H9 (cell line): ENCODE data around the gene MED13L. TPM values are rescaled to one million over a fixed set of nuclear protein-coding genes. Genes with fewer than 3 reads are reported as not detected.

Experiments used
- DNase-seq: peaks from one replicate; pipeline ENCODE4 v3.0.0-alpha.2; 2017
- H2AFZ ChIP-seq: one replicate; pipeline ENCODE4 v1.6.1; 2013; ENCODE audit warnings: mild to moderate bottlenecking, low read length, control low read depth, moderate library complexity
- H2AK5ac ChIP-seq: 2 replicates; pipeline ENCODE4 v1.6.1; 2013; ENCODE audit warnings: low read length, control low read depth, mixed read lengths; ENCODE audit not compliant: insufficient read length
- H2BK120ac ChIP-seq: one replicate; pipeline ENCODE4 v1.6.1; 2013; ENCODE audit warnings: low read depth, mild to moderate bottlenecking, low read length, control low read depth, inconsistent platforms; ENCODE audit not compliant: poor library complexity, severe bottlenecking
- H2BK12ac ChIP-seq: 2 replicates; pipeline ENCODE4 v1.6.1; 2013; ENCODE audit warnings: low read length, control low read depth, mixed read lengths, low read depth; ENCODE audit not compliant: insufficient read length
- H2BK15ac ChIP-seq: 2 replicates; pipeline ENCODE4 v1.6.1; 2013; ENCODE audit warnings: low read depth, low read length, control low read depth
- H2BK20ac ChIP-seq: one replicate; pipeline ENCODE4 v1.6.1; 2013; ENCODE audit warnings: low read depth, mild to moderate bottlenecking, low read length, control low read depth, inconsistent platforms; ENCODE audit not compliant: poor library complexity, severe bottlenecking
- H2BK5ac ChIP-seq: 2 replicates; pipeline ENCODE4 v1.6.1; 2013; ENCODE audit warnings: low read length, control low read depth, mixed read lengths; ENCODE audit not compliant: insufficient read length
- H3K14ac ChIP-seq: 2 replicates; pipeline ENCODE4 v1.6.1; 2013; ENCODE audit warnings: low read length, control low read depth; ENCODE audit not compliant: insufficient read depth
- H3K18ac ChIP-seq: 2 replicates; pipeline ENCODE4 v1.6.1; 2013; ENCODE audit warnings: low read depth, mild to moderate bottlenecking, mixed read lengths, low read length, control low read depth; ENCODE audit not compliant: insufficient read length
- H3K23ac ChIP-seq: 2 replicates; pipeline ENCODE4 v1.6.1; 2013; ENCODE audit warnings: low read length, control low read depth, mixed read lengths, low read depth; ENCODE audit not compliant: insufficient read length
- H3K23me2 ChIP-seq: 2 replicates; pipeline ENCODE4 v1.6.1; 2013; ENCODE audit warnings: low read depth, mild to moderate bottlenecking, mixed read lengths, low read length, control low read depth; ENCODE audit not compliant: insufficient read length, poor library complexity, severe bottlenecking
- H3K27ac ChIP-seq: 2 replicates; pipeline ENCODE4 v1.5.1; 2013; ENCODE audit warnings: low read length, control low read depth, mixed read lengths, low read depth; ENCODE audit not compliant: insufficient read length
- H3K27me3 ChIP-seq: 2 replicates; pipeline ENCODE4 v1.6.1; 2013; ENCODE audit warnings: low read length, control low read depth, inconsistent platforms; ENCODE audit not compliant: insufficient read depth
- H3K4ac ChIP-seq: 2 replicates; pipeline ENCODE4 v1.6.1; 2013; ENCODE audit warnings: low read depth, mild to moderate bottlenecking, control low read depth, inconsistent platforms, low read length, moderate library complexity
- H3K4me1 ChIP-seq: 2 replicates; pipeline ENCODE4 v1.6.1; 2013; ENCODE audit warnings: low read length, control low read depth, inconsistent platforms; ENCODE audit not compliant: insufficient read depth
- H3K4me2 ChIP-seq: 2 replicates; pipeline ENCODE4 v1.6.1; 2013; ENCODE audit warnings: low read length, control low read depth, mixed read lengths; ENCODE audit not compliant: insufficient read length, insufficient read depth
- H3K56ac ChIP-seq: 2 replicates; pipeline ENCODE4 v1.6.1; 2013; ENCODE audit warnings: low read depth, mild to moderate bottlenecking, mixed read lengths, low read length, control low read depth; ENCODE audit not compliant: insufficient read length
- H3K79me1 ChIP-seq: 2 replicates; pipeline ENCODE4 v1.6.1; 2013; ENCODE audit warnings: low read depth, mild to moderate bottlenecking, moderate library complexity, low read length, control low read depth, inconsistent platforms; ENCODE audit not compliant: insufficient read depth, poor library complexity, severe bottlenecking
- H3K79me2 ChIP-seq: 2 replicates; pipeline ENCODE4 v1.6.1; 2013; ENCODE audit warnings: low read length, control low read depth, inconsistent platforms; ENCODE audit not compliant: insufficient read depth
- H3K9ac ChIP-seq: 2 replicates; pipeline ENCODE4 v1.6.1; 2013; ENCODE audit warnings: low read length, control low read depth, mixed read lengths; ENCODE audit not compliant: insufficient read length; ENCODE audit errors: extremely low read depth
- H3K9me3 ChIP-seq: one replicate; pipeline ENCODE4 v1.6.1; 2013; ENCODE audit warnings: low read depth, low read length, inconsistent platforms; ENCODE audit not compliant: control insufficient read depth
- H3T11ph ChIP-seq: one replicate; pipeline ENCODE4 v1.6.1; 2013; ENCODE audit warnings: mild to moderate bottlenecking, low read length, control low read depth, inconsistent platforms
- H4K20me1 ChIP-seq: one replicate; pipeline ENCODE4 v1.6.1; 2013; ENCODE audit not compliant: control insufficient read depth, insufficient read length, insufficient read depth
- H4K5ac ChIP-seq: 2 replicates; pipeline ENCODE4 v1.6.1; 2013; ENCODE audit warnings: low read depth, mild to moderate bottlenecking, mixed read lengths, low read length, control low read depth; ENCODE audit not compliant: insufficient read length
- H4K8ac ChIP-seq: replicated peaks from 2 replicates; pipeline ENCODE4 v1.6.1; 2013; ENCODE audit warnings: low read length, control low read depth, mixed read lengths, low read depth; ENCODE audit not compliant: insufficient read length
- H4K91ac ChIP-seq: 2 replicates; pipeline ENCODE4 v1.6.1; 2013; ENCODE audit warnings: low read depth, mild to moderate bottlenecking, moderate library complexity, mixed read lengths, low read length, control low read depth; ENCODE audit not compliant: insufficient read length
- H3K27ac Mint-ChIP-seq, 3 experiments: 2 replicates in 2 of 3; 3 replicates in 1 of 3; pipeline ENCODE4 v1.8.0; 2020 to 2021; ENCODE audit warnings: mixed read lengths in 3 of 3, mild to moderate bottlenecking in 1 of 3, moderate library complexity in 1 of 3
- H3K27me3 Mint-ChIP-seq: 2 replicates; pipeline ENCODE4 v1.8.0; 2021; ENCODE audit warnings: low read depth, mild to moderate bottlenecking, moderate library complexity, mixed read lengths
- H3K36me3 Mint-ChIP-seq, 3 experiments: 2 replicates in 2 of 3; 3 replicates in 1 of 3; pipeline ENCODE4 v1.8.0; 2020 to 2021; ENCODE audit warnings: low read depth in 3 of 3, mixed read lengths in 3 of 3; ENCODE audit not compliant: insufficient read depth in 1 of 3
- H3K4me1 Mint-ChIP-seq, 2 experiments: 2 replicates each; pipeline ENCODE4 v1.8.0; 2020; ENCODE audit warnings: mixed read lengths in 2 of 2
- H3K4me3 Mint-ChIP-seq, 2 experiments: 2 replicates in 1 of 2; 3 replicates in 1 of 2; pipeline ENCODE4 v1.8.0; 2020 to 2021; ENCODE audit warnings: mild to moderate bottlenecking in 2 of 2, mixed read lengths in 2 of 2, moderate library complexity in 1 of 2
- H3K9me3 Mint-ChIP-seq, 2 experiments: 2 replicates in 1 of 2; 3 replicates in 1 of 2; pipeline ENCODE4 v1.8.0; 2020; ENCODE audit warnings: mild to moderate bottlenecking in 2 of 2, mixed read lengths in 2 of 2, moderate library complexity in 1 of 2
- WGBS: extraction: QIAGEN DNeasy Blood & Tissue Kit; methylation state at CpG from one replicate; pipeline ENCODE4 v1.1.7; 2013; ENCODE audit warnings: missing lambda C conversion rate, low lambda C conversion rate, mixed read lengths; ENCODE audit not compliant: insufficient read length; ENCODE audit errors: extremely low coverage; 5-methylcytosine and 5-hydroxymethylcytosine counted together
- total RNA-seq: library from RNA; stranded (reverse); gene quantifications from 2 replicates; pipeline ENCODE4 v1.2.1, GENCODE V29; 2021
- TF ChIP-seq, protein P1 (sequence below): fragments of 200-600 bp; sonication (generic); conservative IDR thresholded peaks from 3 replicates; pipeline ENCODE4 v1.8.0; 2021; ENCODE audit warnings: antibody characterized with exemption, mild to moderate bottlenecking

MED13L gene
- total RNA-seq, 1 experiment from 2014 or later = 52.4 TPM

DNA sequence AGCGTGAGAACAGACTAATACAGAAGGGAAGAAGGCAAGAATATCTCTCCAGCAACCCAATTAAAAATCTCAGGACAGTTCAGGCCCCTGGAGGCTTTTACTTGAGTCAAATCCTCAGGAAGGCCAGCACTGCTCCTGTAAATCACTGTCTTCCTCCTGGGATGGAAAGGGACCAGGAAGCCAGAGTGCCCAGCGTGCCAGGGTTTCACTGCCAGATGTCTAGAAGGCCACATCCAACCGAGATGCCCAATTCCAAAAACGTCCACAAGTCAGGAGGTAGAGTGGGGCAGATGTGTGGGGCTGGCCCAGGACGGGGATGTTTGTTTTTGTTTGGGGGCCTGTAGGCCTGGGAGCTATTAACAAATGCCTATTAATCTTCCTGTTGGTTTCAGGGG is 332.0 kb downstream of the MED13L start:
- Histone ChIP-seq H3K4me1 (no peaks in the 10 kb centered on the region; the same call in 1 of the 2 replicates), H2BK15ac (no peak overlapping the region), H3K9ac (no peak overlapping the region), H3K4ac (no peak overlapping the region), H3K27ac (no peak overlapping the region), H3K14ac (no peak overlapping the region), H4K20me1 (no peaks in the 10 kb centered on the region), H2BK120ac (no peak overlapping the region), H3K79me2 (no peaks in the 10 kb centered on the region), H3K4me2 (no peak overlapping the region), H2AK5ac (no peak overlapping the region), H3K23me2 (no peaks in the 10 kb centered on the region), H3K18ac (no peak overlapping the region), H4K8ac (no peak overlapping the region), H4K5ac (no peak overlapping the region), H2AFZ (no peak overlapping the region), H2BK5ac (no peak overlapping the region), H3T11ph (no peak overlapping the region), H2BK12ac (no peak overlapping the region), H3K79me1 (no peaks in the 10 kb centered on the region), H3K27me3 (no peaks in the 10 kb centered on the region), H4K91ac (no peak overlapping the region), H3K56ac (no peak overlapping the region), H3K23ac (no peak overlapping the region), H3K9me3 (no peaks in the 10 kb centered on the region), H2BK20ac (no peak overlapping the region)
- Mint-ChIP-seq H3K4me3 (no peak overlapping the region), H3K9me3 (no peaks in the 10 kb centered on the region; a peak in 1 of 5 replicates), H3K27ac (no peak overlapping the region), H3K27me3 (no peaks in the 10 kb centered on the region; the same call in none of the 2 replicates), H3K4me1 (peaks cover 8 to 18% of the 10 kb centered on the region in 2 experiments), H3K36me3 (peaks cover 0 to 7% (median 0%) of the 10 kb centered on the region in 3 experiments; a peak in 1 of 7 replicates)
- no peak for DNase-seq
- WGBS = no CpG with 5 or more reads among the region's 5 CpGs
- TF ChIP-seq, protein P1, sequence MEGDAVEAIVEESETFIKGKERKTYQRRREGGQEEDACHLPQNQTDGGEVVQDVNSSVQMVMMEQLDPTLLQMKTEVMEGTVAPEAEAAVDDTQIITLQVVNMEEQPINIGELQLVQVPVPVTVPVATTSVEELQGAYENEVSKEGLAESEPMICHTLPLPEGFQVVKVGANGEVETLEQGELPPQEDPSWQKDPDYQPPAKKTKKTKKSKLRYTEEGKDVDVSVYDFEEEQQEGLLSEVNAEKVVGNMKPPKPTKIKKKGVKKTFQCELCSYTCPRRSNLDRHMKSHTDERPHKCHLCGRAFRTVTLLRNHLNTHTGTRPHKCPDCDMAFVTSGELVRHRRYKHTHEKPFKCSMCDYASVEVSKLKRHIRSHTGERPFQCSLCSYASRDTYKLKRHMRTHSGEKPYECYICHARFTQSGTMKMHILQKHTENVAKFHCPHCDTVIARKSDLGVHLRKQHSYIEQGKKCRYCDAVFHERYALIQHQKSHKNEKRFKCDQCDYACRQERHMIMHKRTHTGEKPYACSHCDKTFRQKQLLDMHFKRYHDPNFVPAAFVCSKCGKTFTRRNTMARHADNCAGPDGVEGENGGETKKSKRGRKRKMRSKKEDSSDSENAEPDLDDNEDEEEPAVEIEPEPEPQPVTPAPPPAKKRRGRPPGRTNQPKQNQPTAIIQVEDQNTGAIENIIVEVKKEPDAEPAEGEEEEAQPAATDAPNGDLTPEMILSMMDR = no peak
